IMR-90 (cell line): ENCODE data around the gene SAG. TPM values are rescaled to one million over a fixed set of nuclear protein-coding genes. Genes with fewer than 3 reads are reported as not detected.
A peak's percentile ranks its signal among the peaks of the same experiment; 100 is the strongest.

Source experiments
- ATAC-seq: fragments of 200-7000 bp; cut with Tn5 transposase; 2 replicates; pipeline ENCODE4 v1.9.1; 2020; ENCODE audit warnings: low read depth, mild to moderate bottlenecking, moderate library complexity
- BruUV-seq: library from RNA; stranded (reverse); fragments of 400-500 nt; replicated peaks from 2 replicates; lab custom pipeline; 2021; lab: Mats Ljungman, UMichigan
- CTCF ChIA-PET: fragments of 300-600 bp; formaldehyde crosslinking; extraction: SDS; loops from one replicate; lab custom pipeline; 2021; ENCODE audit warnings: antibody characterized with exemption; lab: Yijun Ruan, JAX
- POLR2A ChIA-PET: fragments of 300-600 bp; sonication (Branson Sonifier 250); formaldehyde crosslinking; loops from one replicate; lab custom pipeline; 2022; ENCODE audit warnings: antibody characterized with exemption; ENCODE audit not compliant: unreplicated experiment; lab: Charles Lee
- DNase-seq: peaks from one replicate; pipeline ENCODE4 v3.0.0; 2013
- H2AFZ ChIP-seq: replicated peaks from 2 replicates; pipeline ENCODE3; 2013; ENCODE audit warnings: low read length, mild to moderate bottlenecking; ENCODE audit not compliant: poor library complexity
- H2AK5ac ChIP-seq: 2 replicates; pipeline ENCODE4 v1.6.1; 2013; ENCODE audit warnings: low read depth, low read length, inconsistent platforms
- H2AK9ac ChIP-seq: replicated peaks from 2 replicates; pipeline ENCODE3; 2013; ENCODE audit warnings: mild to moderate bottlenecking, low read depth, low read length, moderate library complexity; ENCODE audit not compliant: poor library complexity
- H2BK120ac ChIP-seq: 2 replicates; pipeline ENCODE4 v1.6.1; 2013; ENCODE audit warnings: low read depth, low read length, inconsistent platforms
- H2BK15ac ChIP-seq: 3 replicates; pipeline ENCODE4 v1.6.1; 2013; ENCODE audit warnings: low read depth, low read length, inconsistent platforms
- H2BK20ac ChIP-seq: 2 replicates; pipeline ENCODE4 v1.6.1; 2013; ENCODE audit warnings: low read depth, mild to moderate bottlenecking, inconsistent platforms, low read length, moderate library complexity
- H2BK5ac ChIP-seq: 2 replicates; pipeline ENCODE4 v1.6.1; 2013; ENCODE audit warnings: mild to moderate bottlenecking, low read depth, low read length, inconsistent platforms; ENCODE audit not compliant: poor library complexity, severe bottlenecking
- H3K14ac ChIP-seq: replicated peaks from 2 replicates; pipeline ENCODE4 v1.6.1; 2013; ENCODE audit warnings: low read depth, low read length, inconsistent platforms
- H3K18ac ChIP-seq: 2 replicates; pipeline ENCODE4 v1.6.1; 2013; ENCODE audit warnings: low read depth, low read length, control low read depth
- H3K23ac ChIP-seq: 2 replicates; pipeline ENCODE4 v1.6.1; 2013; ENCODE audit warnings: low read depth, low read length, inconsistent platforms
- H3K27ac ChIP-seq: 2 replicates; pipeline ENCODE4 v1.5.1; 2013; ENCODE audit warnings: mild to moderate bottlenecking, control low read depth, low read length; ENCODE audit not compliant: insufficient read depth
- H3K27me3 ChIP-seq: 2 replicates; pipeline ENCODE4 v1.6.1; 2013; ENCODE audit warnings: low read length; ENCODE audit not compliant: control insufficient read depth, insufficient read depth
- H3K36me3 ChIP-seq: 2 replicates; pipeline ENCODE4 v1.6.1; 2013; ENCODE audit warnings: low read length, mixed read lengths; ENCODE audit not compliant: control insufficient read depth, insufficient read depth
- H3K4ac ChIP-seq: 2 replicates; pipeline ENCODE4 v1.6.1; 2013; ENCODE audit warnings: low read depth, low read length, inconsistent platforms
- H3K4me1 ChIP-seq: 2 replicates; pipeline ENCODE4 v1.6.1; 2013; ENCODE audit warnings: low read length, mixed read lengths; ENCODE audit not compliant: control insufficient read depth, insufficient read depth
- H3K4me2 ChIP-seq: 2 replicates; pipeline ENCODE4 v1.6.1; 2013; ENCODE audit warnings: low read depth, mild to moderate bottlenecking, control low read depth, low read length, moderate library complexity
- H3K4me3 ChIP-seq: 2 replicates; pipeline ENCODE4 v1.5.1; 2013; ENCODE audit warnings: low read depth, mild to moderate bottlenecking, control low read depth, low read length, moderate library complexity; ENCODE audit not compliant: insufficient read depth
- H3K56ac ChIP-seq: 2 replicates; pipeline ENCODE4 v1.6.1; 2013; ENCODE audit warnings: low read length, inconsistent platforms; ENCODE audit not compliant: insufficient read depth; ENCODE audit errors: extremely low read depth
- H3K79me1 ChIP-seq, 2 experiments: 2 replicates each; pipeline ENCODE4 v1.6.1; 2013; ENCODE audit warnings: low read length in 2 of 2, inconsistent platforms in 1 of 2, low read depth in 1 of 2
- H3K9ac ChIP-seq: 2 replicates; pipeline ENCODE4 v1.6.1; 2013; ENCODE audit warnings: low read depth, low read length, control low read depth
- H3K9me1 ChIP-seq: 2 replicates; pipeline ENCODE4 v1.6.1; 2013; ENCODE audit warnings: low read length, inconsistent platforms; ENCODE audit not compliant: insufficient read depth
- H3K9me3 ChIP-seq: 2 replicates; pipeline ENCODE4 v1.6.1; 2013; ENCODE audit warnings: low read length; ENCODE audit not compliant: control insufficient read depth, insufficient read depth
- H4K20me1 ChIP-seq: 2 replicates; pipeline ENCODE4 v1.6.1; 2013; ENCODE audit warnings: low read length, inconsistent platforms; ENCODE audit not compliant: insufficient read depth
- H4K5ac ChIP-seq: 2 replicates; pipeline ENCODE4 v1.6.1; 2013; ENCODE audit warnings: mild to moderate bottlenecking, low read depth, low read length, control low read depth
- H4K8ac ChIP-seq, 2 experiments: 2 replicates each; pipeline ENCODE4 v1.6.1; 2013; ENCODE audit warnings: low read depth in 2 of 2, low read length in 2 of 2, control low read depth in 1 of 2, inconsistent platforms in 1 of 2
- H4K91ac ChIP-seq: 2 replicates; pipeline ENCODE4 v1.6.1; 2013; ENCODE audit warnings: low read depth, low read length, inconsistent platforms; ENCODE audit not compliant: insufficient read depth
- BHLHE40 ChIP-seq: fragments of 150-350 bp; IDR thresholded peaks from 2 replicates; pipeline ENCODE4 v1.6.1; 2016; ENCODE audit warnings: mild to moderate bottlenecking, low read depth, low read length
- CEBPB ChIP-seq: IDR thresholded peaks from 2 replicates; pipeline ENCODE4 v1.6.1; 2012; ENCODE audit warnings: low read depth, low read length, improper control_type of control experiment
- CHD1 ChIP-seq: IDR thresholded peaks from 2 replicates; pipeline ENCODE4 v1.6.1; 2012; ENCODE audit warnings: low read depth, low read length, improper control_type of control experiment
- FOS ChIP-seq: fragments of 150-350 bp; IDR thresholded peaks from 2 replicates; pipeline ENCODE4 v1.6.1; 2016; ENCODE audit warnings: low read depth, low read length
- MAFK ChIP-seq: IDR thresholded peaks from 2 replicates; pipeline ENCODE4 v1.6.1; 2012; ENCODE audit warnings: low read depth, low read length, improper control_type of control experiment
- MAZ ChIP-seq: IDR thresholded peaks from 2 replicates; pipeline ENCODE4 v1.6.1; 2012; ENCODE audit warnings: low read depth, mild to moderate bottlenecking, low read length, improper control_type of control experiment, moderate library complexity, borderline replicate concordance
- MXI1 ChIP-seq: IDR thresholded peaks from 2 replicates; pipeline ENCODE4 v1.6.1; 2012; ENCODE audit warnings: low read depth, mild to moderate bottlenecking, low read length, moderate library complexity, borderline replicate concordance
- NFE2L2 ChIP-seq: fragments of 150-350 bp; IDR thresholded peaks from 2 replicates; pipeline ENCODE4 v1.6.1; 2016; ENCODE audit warnings: low read depth, mild to moderate bottlenecking, low read length
- POLR2A ChIP-seq: IDR thresholded peaks from 2 replicates; pipeline ENCODE4 v1.6.1; 2012; ENCODE audit warnings: mild to moderate bottlenecking, low read depth, low read length
- RAD21 ChIP-seq: IDR thresholded peaks from 2 replicates; pipeline ENCODE4 v1.6.1; 2012; ENCODE audit warnings: low read length, improper control_type of control experiment
- RCOR1 ChIP-seq: IDR thresholded peaks from 2 replicates; pipeline ENCODE4 v1.6.1; 2012; ENCODE audit warnings: mild to moderate bottlenecking, low read length, improper control_type of control experiment; ENCODE audit not compliant: insufficient replicate concordance
- RFX5 ChIP-seq: IDR thresholded peaks from 2 replicates; pipeline ENCODE4 v1.8.0; 2012; ENCODE audit warnings: low read depth, mild to moderate bottlenecking, low read length, moderate library complexity
- SMC3 ChIP-seq: fragments of 150-350 bp; IDR thresholded peaks from 2 replicates; pipeline ENCODE4 v1.6.1; 2016; ENCODE audit warnings: low read depth, mild to moderate bottlenecking, antibody characterized with exemption, low read length, moderate library complexity
- WGBS, 2 experiments: methylation state at CpG; one replicate each; pipeline versions ENCODE4 v1.1.5 to v1.1.7; 2013; ENCODE audit warnings: missing lambda C conversion rate in 2 of 2; ENCODE audit not compliant: insufficient read length in 1 of 2; ENCODE audit errors: extremely low coverage in 2 of 2; 5-methylcytosine and 5-hydroxymethylcytosine counted together
- dilution Hi-C: fragments of 300-500 bp; cut with HindIII; formaldehyde crosslinking; loops from one replicate; pipeline ENCODE4 v1.14.3; 2018; ENCODE audit warnings: low sequenced_read_pairs; ENCODE audit not compliant: unreplicated experiment
- in situ Hi-C: fragments of 300-500 bp; cut with MboI; formaldehyde crosslinking; loops from 3 replicates; pipeline ENCODE4 v1.14.3; 2019; ENCODE audit warnings: low sequenced_read_pairs, inconsistent platforms, mixed read lengths
- intact Hi-C: fragments of 100-400 bp; cut with micrococcal nuclease; formaldehyde crosslinking; loops from 2 replicates; pipeline ENCODE4 v1.10.0; 2022
- polyA plus RNA-seq, 3 experiments: library from polyadenylated mRNA; depleted of rRNA; stranded (reverse); fragments of >200 nt; gene quantifications; 2 replicates each; pipeline ENCODE4 v1.2.3, GENCODE V29; 2012; ENCODE audit warnings: low replicate concordance in 1 of 3
- total RNA-seq: library from RNA; depleted of rRNA; stranded (reverse); fragments of >200 nt; gene quantifications from 2 replicates; pipeline ENCODE4 v1.2.3, GENCODE V29; 2012
- TF ChIP-seq, protein P1 (sequence below): fragments of 150-350 bp; IDR thresholded peaks from 2 replicates; pipeline ENCODE4 v1.6.1; 2016; ENCODE audit warnings: low read depth, mild to moderate bottlenecking, low read length, moderate library complexity, borderline replicate concordance
- TF ChIP-seq, protein P2 (sequence below): conservative IDR thresholded peaks from 2 replicates; pipeline ENCODE4 v1.5.1; 2012; ENCODE audit warnings: mild to moderate bottlenecking, low read depth, low read length, improper control_type of control experiment
- TF ChIP-seq, protein P3 (sequence below): fragments of 150-350 bp; IDR thresholded peaks from 2 replicates; pipeline ENCODE4 v1.6.1; 2017; ENCODE audit warnings: mild to moderate bottlenecking, antibody characterized with exemption, low read length, low read depth

Gene SAG
- total and polyA plus RNA-seq, 2 of the 4 experiments (the other 2 are of a cell fraction): not detected

DNA sequence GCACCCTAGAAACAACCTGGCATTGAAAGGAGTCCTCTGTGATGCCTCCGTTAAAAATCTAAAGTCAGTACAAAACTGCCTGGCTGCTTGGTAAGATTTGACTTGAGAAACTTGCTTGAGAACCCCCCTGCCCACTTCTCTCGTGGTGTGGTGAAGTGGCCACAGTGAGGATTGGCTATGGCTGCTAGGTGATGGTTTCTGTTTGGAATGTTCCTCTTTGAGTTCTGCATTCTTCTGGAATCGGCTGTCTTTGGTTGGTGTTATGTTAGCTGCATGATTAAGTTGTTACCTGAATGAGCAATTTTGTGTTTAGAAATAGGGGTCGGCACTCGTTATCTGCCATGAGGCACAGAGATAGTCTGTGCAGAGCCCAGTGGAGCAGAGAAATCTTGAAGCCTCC, 21.7 kb upstream of the SAG start:
- Histone ChIP-seq H2BK120ac (no peak overlapping the region), H3K9me1 (peaks cover 17% of the 10 kb centered on the region; the same call in 1 of the 2 replicates), H3K4ac (no peak overlapping the region), H3K79me1 (peaks cover 10 to 11% of the 10 kb centered on the region in 2 experiments; a peak in 2 of 4 replicates), H2BK20ac (no peak overlapping the region), H4K91ac (no peak overlapping the region), H3K18ac (no peak overlapping the region), H2AK5ac (no peak overlapping the region), H3K56ac (no peak overlapping the region), H3K4me3 (no peak overlapping the region), H4K20me1 (peaks cover 5% of the 10 kb centered on the region; the same call in 1 of the 2 replicates), H3K27me3 (no peaks in the 10 kb centered on the region), H4K8ac (no peak overlapping the region), H3K9ac (no peak overlapping the region), H3K4me1 (peaks cover 6% of the 10 kb centered on the region; the same call in 1 of the 2 replicates), H4K5ac (no peak overlapping the region), H3K27ac (no peak overlapping the region), H2AK9ac (no peak overlapping the region), H3K23ac (no peak overlapping the region), H3K36me3 (peaks cover 44% of the 10 kb centered on the region), H2BK5ac (no peak overlapping the region), H3K14ac (no peak overlapping the region), H2AFZ (no peak overlapping the region), H2BK15ac (no peak overlapping the region), H3K9me3 (no peaks in the 10 kb centered on the region), H3K4me2 (no peak overlapping the region)
- ChIA-PET CTCF (no interaction called here), POLR2A (no interaction called here)
- dilution Hi-C loops: no loop called here
- peak; percentile 72 for ATAC-seq
- no TSS peak for BruUV-seq
- WGBS, 2 experiments: no CpG with 5 or more reads among the region's 5 CpGs
- TF ChIP-seq MXI1 (no peak), POLR2A (no peak), NFE2L2 (no peak), RFX5 (no peak), CEBPB (no peak), SMC3 (no peak), BHLHE40 (no peak), MAFK (no peak), FOS (no peak), RAD21 (no peak), MAZ (no peak), RCOR1 (no peak), CHD1 (no peak)
- TF ChIP-seq, protein P1, sequence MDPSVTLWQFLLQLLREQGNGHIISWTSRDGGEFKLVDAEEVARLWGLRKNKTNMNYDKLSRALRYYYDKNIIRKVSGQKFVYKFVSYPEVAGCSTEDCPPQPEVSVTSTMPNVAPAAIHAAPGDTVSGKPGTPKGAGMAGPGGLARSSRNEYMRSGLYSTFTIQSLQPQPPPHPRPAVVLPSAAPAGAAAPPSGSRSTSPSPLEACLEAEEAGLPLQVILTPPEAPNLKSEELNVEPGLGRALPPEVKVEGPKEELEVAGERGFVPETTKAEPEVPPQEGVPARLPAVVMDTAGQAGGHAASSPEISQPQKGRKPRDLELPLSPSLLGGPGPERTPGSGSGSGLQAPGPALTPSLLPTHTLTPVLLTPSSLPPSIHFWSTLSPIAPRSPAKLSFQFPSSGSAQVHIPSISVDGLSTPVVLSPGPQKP: no peak
- TF ChIP-seq, protein P2, sequence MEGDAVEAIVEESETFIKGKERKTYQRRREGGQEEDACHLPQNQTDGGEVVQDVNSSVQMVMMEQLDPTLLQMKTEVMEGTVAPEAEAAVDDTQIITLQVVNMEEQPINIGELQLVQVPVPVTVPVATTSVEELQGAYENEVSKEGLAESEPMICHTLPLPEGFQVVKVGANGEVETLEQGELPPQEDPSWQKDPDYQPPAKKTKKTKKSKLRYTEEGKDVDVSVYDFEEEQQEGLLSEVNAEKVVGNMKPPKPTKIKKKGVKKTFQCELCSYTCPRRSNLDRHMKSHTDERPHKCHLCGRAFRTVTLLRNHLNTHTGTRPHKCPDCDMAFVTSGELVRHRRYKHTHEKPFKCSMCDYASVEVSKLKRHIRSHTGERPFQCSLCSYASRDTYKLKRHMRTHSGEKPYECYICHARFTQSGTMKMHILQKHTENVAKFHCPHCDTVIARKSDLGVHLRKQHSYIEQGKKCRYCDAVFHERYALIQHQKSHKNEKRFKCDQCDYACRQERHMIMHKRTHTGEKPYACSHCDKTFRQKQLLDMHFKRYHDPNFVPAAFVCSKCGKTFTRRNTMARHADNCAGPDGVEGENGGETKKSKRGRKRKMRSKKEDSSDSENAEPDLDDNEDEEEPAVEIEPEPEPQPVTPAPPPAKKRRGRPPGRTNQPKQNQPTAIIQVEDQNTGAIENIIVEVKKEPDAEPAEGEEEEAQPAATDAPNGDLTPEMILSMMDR: no peak
- TF ChIP-seq, protein P3, sequence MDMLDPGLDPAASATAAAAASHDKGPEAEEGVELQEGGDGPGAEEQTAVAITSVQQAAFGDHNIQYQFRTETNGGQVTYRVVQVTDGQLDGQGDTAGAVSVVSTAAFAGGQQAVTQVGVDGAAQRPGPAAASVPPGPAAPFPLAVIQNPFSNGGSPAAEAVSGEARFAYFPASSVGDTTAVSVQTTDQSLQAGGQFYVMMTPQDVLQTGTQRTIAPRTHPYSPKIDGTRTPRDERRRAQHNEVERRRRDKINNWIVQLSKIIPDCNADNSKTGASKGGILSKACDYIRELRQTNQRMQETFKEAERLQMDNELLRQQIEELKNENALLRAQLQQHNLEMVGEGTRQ: no peak
- in situ Hi-C loops: loop anchor here (10.0 kb wide), 1 partner anchor 159 kb away; no protein-coding TSS in a partner anchor
- intact Hi-C loops: no loop called here
- DNase-seq: peak; percentile 53
